Natural killer cell (primary cell): Measurements from ENCODE around the gene MYO3A. TPM values are rescaled to one million over a fixed set of nuclear protein-coding genes. Genes with fewer than 3 reads are reported as not detected.

ENCODE experiments used
- ATAC-seq, 3 donors: fragments of 150-1000 bp in 2 of 3; fragments of 200-7000 bp in 1 of 3; cut with Tn5 transposase; 1 replicate in 1 of 3; 2 replicates in 2 of 3; pipeline ENCODE4 v1.10.0; 2021; ENCODE audit warnings: mild to moderate bottlenecking in 2 of 3, moderate library complexity in 2 of 3
- DNase-seq, 2 donors: peaks; one replicate each; pipeline versions ENCODE4 v3.0.0 to v3.0.0-alpha.2; 2013 to 2021; ENCODE audit warnings: mixed read lengths in 1 of 2
- H3K27ac ChIP-seq: one replicate; pipeline ENCODE4 v1.5.1; 2013; ENCODE audit warnings: mild to moderate bottlenecking, low read length
- H3K27me3 ChIP-seq: one replicate; pipeline ENCODE4 v1.6.1; 2013; ENCODE audit warnings: low read length; ENCODE audit not compliant: control insufficient read depth, insufficient read depth
- H3K36me3 ChIP-seq: one replicate; pipeline ENCODE4 v1.6.1; 2013; ENCODE audit warnings: low read length; ENCODE audit not compliant: control insufficient read depth, insufficient read depth
- H3K4me1 ChIP-seq: one replicate; pipeline ENCODE4 v1.6.1; 2013; ENCODE audit warnings: low read length; ENCODE audit not compliant: control insufficient read depth, insufficient read depth
- H3K4me3 ChIP-seq: one replicate; pipeline ENCODE4 v1.5.1; 2013; ENCODE audit warnings: low read length
- H3K9me3 ChIP-seq: one replicate; pipeline ENCODE4 v1.6.1; 2013; ENCODE audit warnings: low read length; ENCODE audit not compliant: control insufficient read depth, insufficient read depth
- H3K27ac Mint-ChIP-seq, 2 donors: one replicate each; pipeline ENCODE4 v1.8.0; 2022; ENCODE audit warnings: mild to moderate bottlenecking in 2 of 2, mixed read lengths in 2 of 2, moderate library complexity in 1 of 2
- H3K27me3 Mint-ChIP-seq, 2 donors: one replicate each; pipeline ENCODE4 v1.8.0; 2022; ENCODE audit warnings: low read depth in 2 of 2, mixed read lengths in 2 of 2
- H3K36me3 Mint-ChIP-seq: one replicate; pipeline ENCODE4 v1.8.0; 2022; ENCODE audit warnings: mixed read lengths
- H3K4me1 Mint-ChIP-seq, 2 donors: one replicate each; pipeline ENCODE4 v1.8.0; 2022; ENCODE audit warnings: mixed read lengths in 2 of 2
- H3K4me3 Mint-ChIP-seq: one replicate; pipeline ENCODE4 v1.8.0; 2022; ENCODE audit warnings: mild to moderate bottlenecking, moderate library complexity, mixed read lengths
- H3K9me3 Mint-ChIP-seq, 2 donors: one replicate each; pipeline ENCODE4 v1.8.0; 2022; ENCODE audit warnings: mixed read lengths in 2 of 2
- WGBS: methylation state at CpG from one replicate; pipeline ENCODE4 v1.1.7; 2013; ENCODE audit warnings: missing lambda C conversion rate; ENCODE audit not compliant: insufficient coverage; 5-methylcytosine and 5-hydroxymethylcytosine counted together
- intact Hi-C: fragments of 100-400 bp; cut with micrococcal nuclease; formaldehyde crosslinking; loops from one replicate; pipeline ENCODE4 v1.14.2; 2022
- total RNA-seq, 4 donors: library from RNA; stranded (reverse); fragments of 120-200 nt in 1 of 4; gene quantifications; one replicate each; pipeline versions ENCODE4 v1.2.3 to v1.2.4, GENCODE V29; 2013 to 2022
- TF ChIP-seq, protein P1 (sequence below): fragments of 200-600 bp; IDR thresholded peaks from one replicate; pipeline ENCODE4 v1.8.0; 2022; ENCODE audit warnings: antibody characterized with exemption

Gene MYO3A
- total RNA-seq, 3 donors from 2014 or later (not counting 1 experiment from before 2014, with no cell fraction given), result not detected

DNA sequence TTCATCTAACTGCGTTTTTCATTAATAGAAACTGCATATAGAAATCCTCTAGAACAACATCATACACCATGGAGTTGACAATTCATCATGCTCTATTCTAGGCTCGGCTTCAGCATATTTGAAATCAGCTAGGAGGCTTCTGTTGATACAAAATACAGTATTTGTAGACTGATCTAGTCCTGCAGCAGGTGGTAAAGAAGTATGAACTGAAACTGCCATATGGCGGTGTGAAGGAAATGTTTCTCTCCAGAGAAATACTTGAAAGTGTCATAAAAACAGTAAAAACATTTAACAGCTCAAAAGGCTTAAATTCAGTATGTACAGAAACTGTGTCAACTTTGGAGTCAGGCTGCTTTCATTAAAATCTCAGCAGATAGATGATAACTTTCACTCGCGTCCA is 32.0 kb upstream of the MYO3A start:
- Mint-ChIP-seq H3K9me3 (peaks cover 3 to 5% of the 10 kb centered on the region in 2 donors), H3K4me1 (no peaks in the 10 kb centered on the region), H3K27ac (no peak overlapping the region), H3K36me3 (no peaks in the 10 kb centered on the region), H3K27me3 (peaks cover 4 to 10% of the 10 kb centered on the region in 2 donors), H3K4me3 (no peak overlapping the region)
- intact Hi-C loops, result no loop called here
- DNase-seq (no peak), ATAC-seq (no peak)
- Histone ChIP-seq H3K36me3 (no peaks in the 10 kb centered on the region), H3K4me3 (no peak overlapping the region), H3K27ac (no peak overlapping the region), H3K4me1 (no peaks in the 10 kb centered on the region), H3K9me3 (no peaks in the 10 kb centered on the region), H3K27me3 (no peaks in the 10 kb centered on the region)
- TF ChIP-seq, protein P1, sequence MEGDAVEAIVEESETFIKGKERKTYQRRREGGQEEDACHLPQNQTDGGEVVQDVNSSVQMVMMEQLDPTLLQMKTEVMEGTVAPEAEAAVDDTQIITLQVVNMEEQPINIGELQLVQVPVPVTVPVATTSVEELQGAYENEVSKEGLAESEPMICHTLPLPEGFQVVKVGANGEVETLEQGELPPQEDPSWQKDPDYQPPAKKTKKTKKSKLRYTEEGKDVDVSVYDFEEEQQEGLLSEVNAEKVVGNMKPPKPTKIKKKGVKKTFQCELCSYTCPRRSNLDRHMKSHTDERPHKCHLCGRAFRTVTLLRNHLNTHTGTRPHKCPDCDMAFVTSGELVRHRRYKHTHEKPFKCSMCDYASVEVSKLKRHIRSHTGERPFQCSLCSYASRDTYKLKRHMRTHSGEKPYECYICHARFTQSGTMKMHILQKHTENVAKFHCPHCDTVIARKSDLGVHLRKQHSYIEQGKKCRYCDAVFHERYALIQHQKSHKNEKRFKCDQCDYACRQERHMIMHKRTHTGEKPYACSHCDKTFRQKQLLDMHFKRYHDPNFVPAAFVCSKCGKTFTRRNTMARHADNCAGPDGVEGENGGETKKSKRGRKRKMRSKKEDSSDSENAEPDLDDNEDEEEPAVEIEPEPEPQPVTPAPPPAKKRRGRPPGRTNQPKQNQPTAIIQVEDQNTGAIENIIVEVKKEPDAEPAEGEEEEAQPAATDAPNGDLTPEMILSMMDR, result no peak
- WGBS, result 84% methylated on average over 5 of the region's 5 CpGs

DNA sequence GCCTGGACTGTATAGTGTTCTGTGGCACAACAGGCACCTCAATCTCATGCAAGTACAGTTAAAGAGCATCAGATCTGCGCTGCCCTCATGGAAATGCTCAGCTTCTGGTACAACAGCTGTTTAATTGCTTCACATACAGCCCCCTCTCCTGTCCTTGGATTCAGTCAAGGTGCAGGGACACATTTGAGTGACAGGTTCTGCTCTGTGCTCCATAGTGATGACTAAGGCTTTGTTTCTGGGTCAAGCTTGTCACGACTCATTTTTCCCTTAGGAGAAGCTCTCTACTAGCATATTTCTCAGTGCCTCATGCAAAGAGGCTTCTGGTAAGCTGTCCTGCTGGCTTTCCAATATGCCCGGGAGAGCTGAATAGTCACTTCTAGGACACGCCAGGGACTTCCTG is 26.8 kb upstream of the MYO3A start:
- Mint-ChIP-seq H3K27me3 (peaks cover 1 to 2% of the 10 kb centered on the region in 2 donors), H3K27ac (no peak overlapping the region), H3K4me1 (no peaks in the 10 kb centered on the region), H3K4me3 (no peak overlapping the region), H3K9me3 (peaks cover 4 to 7% of the 10 kb centered on the region in 2 donors), H3K36me3 (no peaks in the 10 kb centered on the region)
- WGBS, result 83% methylated on average over 4 of the region's 4 CpGs
- H3K36me3 ChIP-seq, result no peaks in the 10 kb centered on the region
- ATAC-seq (no peak), DNase-seq (no peak)
- no peak overlapping the region for H3K27ac ChIP-seq
- H3K4me1 ChIP-seq, result no peaks in the 10 kb centered on the region
- TF ChIP-seq, protein P1, result no peak
- H3K27me3 ChIP-seq, result no peaks in the 10 kb centered on the region
- H3K9me3 ChIP-seq, result no peaks in the 10 kb centered on the region
- intact Hi-C loops, result no loop called here
- no peak overlapping the region for H3K4me3 ChIP-seq

DNA sequence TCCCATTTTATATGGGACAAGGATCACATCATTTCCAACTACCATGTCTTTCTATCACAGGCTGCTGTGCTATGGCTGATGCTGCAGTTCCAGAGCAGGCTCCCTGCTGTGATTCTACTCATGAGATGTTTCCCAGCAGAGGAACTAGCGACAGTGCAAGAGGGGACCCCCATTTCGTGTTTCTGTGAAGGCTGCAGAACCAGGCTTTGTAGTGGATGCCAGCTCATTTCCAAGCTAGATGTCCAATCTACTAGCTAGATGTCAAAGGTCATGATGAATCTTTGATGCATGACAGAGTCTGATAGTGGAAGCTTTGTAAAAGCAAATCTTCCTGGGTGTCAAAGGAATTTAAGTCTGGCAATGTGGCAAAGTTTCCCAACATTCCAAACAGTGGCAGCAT is 21.2 kb upstream of the MYO3A start:
- ATAC-seq (no peak), DNase-seq (no peak)
- Mint-ChIP-seq H3K4me1 (no peaks in the 10 kb centered on the region), H3K27ac (no peak overlapping the region), H3K9me3 (peaks cover 3 to 4% of the 10 kb centered on the region in 2 donors), H3K27me3 (no peaks in the 10 kb centered on the region), H3K4me3 (no peak overlapping the region), H3K36me3 (no peaks in the 10 kb centered on the region)
- Histone ChIP-seq H3K4me3 (no peak overlapping the region), H3K36me3 (no peaks in the 10 kb centered on the region), H3K27me3 (no peaks in the 10 kb centered on the region), H3K9me3 (no peaks in the 10 kb centered on the region), H3K4me1 (no peaks in the 10 kb centered on the region), H3K27ac (no peak overlapping the region)
- WGBS, result 54% methylated on average over 2 of the region's 2 CpGs
- intact Hi-C loops, result no loop called here
- TF ChIP-seq, protein P1, result no peak

DNA sequence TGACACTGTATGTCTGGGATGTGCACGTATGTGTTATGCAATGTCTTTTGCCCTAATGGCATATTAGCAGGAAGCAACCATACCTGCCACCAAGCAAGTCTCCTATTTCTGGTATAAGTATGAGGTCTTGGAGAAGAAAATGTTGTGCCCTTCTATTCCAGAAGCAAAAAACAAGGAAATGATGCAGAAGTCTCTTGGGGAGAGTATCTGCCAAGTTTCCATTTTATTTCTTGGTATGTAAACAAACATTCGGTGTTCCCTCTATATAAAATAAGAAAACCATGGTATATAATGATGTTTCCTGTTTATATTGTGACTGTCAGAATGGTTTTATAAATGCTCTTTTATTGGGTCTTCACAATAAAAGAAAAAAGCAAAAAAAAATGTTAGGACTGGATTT is 19.3 kb upstream of the MYO3A start:
- no peak for ATAC-seq
- H3K27me3 ChIP-seq, result no peaks in the 10 kb centered on the region
- Mint-ChIP-seq H3K9me3 (no peaks in the 10 kb centered on the region), H3K4me1 (no peaks in the 10 kb centered on the region), H3K27ac (no peak overlapping the region), H3K27me3 (no peaks in the 10 kb centered on the region), H3K36me3 (no peaks in the 10 kb centered on the region), H3K4me3 (no peak overlapping the region)
- no peaks in the 10 kb centered on the region for H3K9me3 ChIP-seq
- intact Hi-C loops, result no loop called here
- no peak overlapping the region for H3K27ac ChIP-seq
- no peak for DNase-seq
- H3K4me1 ChIP-seq, result no peaks in the 10 kb centered on the region
- H3K4me3 ChIP-seq, result no peak overlapping the region
- TF ChIP-seq, protein P1, result no peak
- WGBS, result no CpG with 5 or more reads among the region's 2 CpGs
- H3K36me3 ChIP-seq, result no peaks in the 10 kb centered on the region
